Fibroblast of pulmonary artery (primary cell): ENCODE results near the gene LAPTM5.
A peak's percentile ranks its signal among the peaks of the same experiment; 100 is the strongest.
"Not testable (repeated sequence)": the region's sequence is repeated elsewhere in the genome, so short reads cannot be mapped to it uniquely, and the experiment has no call there.

ENCODE experiments used
- DNase-seq: peaks from one replicate; pipeline ENCODE4 v3.0.0-alpha.2; 2010; ENCODE audit warnings: low read depth
- H3K4me3 ChIP-seq: replicated peaks from 2 replicates; pipeline ENCODE4 v1.5.1; 2011; ENCODE audit warnings: low read depth, mild to moderate bottlenecking, control low read depth, low read length, moderate library complexity
- CTCF ChIP-seq: IDR thresholded peaks from 2 replicates; pipeline ENCODE4 v1.5.1; 2011; ENCODE audit warnings: mild to moderate bottlenecking, control low read depth, low read length, inconsistent platforms; ENCODE audit errors: missing control alignments

The LAPTM5 gene

GRCh38 chr1:30768830-30769718 lies 11.5 kb upstream of the LAPTM5 start:
- H3K4me3 ChIP-seq: no peak overlapping the region
- TF ChIP-seq CTCF: no peak
- DNase-seq: peak; percentile 20

GRCh38 chr1:30768159-30768829 lies 10.7 kb upstream of the LAPTM5 start:
- no peak for TF ChIP-seq CTCF
- DNase-seq: no peak
- no peak overlapping the region for H3K4me3 ChIP-seq

- H3K4me3 ChIP-seq, DNase-seq: not testable (repeated sequence)
Measured at GRCh38 chr1:30766948-30767347, 9.4 kb upstream of the LAPTM5 start.

GRCh38 chr1:30765556-30766434 lies 8.2 kb upstream of the LAPTM5 start:
- TF ChIP-seq CTCF: no peak
- no peak for DNase-seq
- H3K4me3 ChIP-seq: no peak overlapping the region

- DNase-seq: no peak
- TF ChIP-seq CTCF: no peak
- H3K4me3 ChIP-seq: no peak overlapping the region
Measured at GRCh38 chr1:30764939-30765555, 7.5 kb upstream of the LAPTM5 start.

GRCh38 chr1:30764396-30764795 lies 6.8 kb upstream of the LAPTM5 start:
- no peak for TF ChIP-seq CTCF

More at GRCh38 chr1:30764396-30764795, 6.8 kb upstream of the LAPTM5 start:
- no peak overlapping the region for H3K4me3 ChIP-seq
- DNase-seq: no peak
